GM18867 (cell line): Measurements from ENCODE around the gene CD38.
"Not testable (repeated sequence)": the region's sequence is repeated elsewhere in the genome, so short reads cannot be mapped to it uniquely, and the experiment has no call there.

Source experiments
- ATAC-seq: cut with Tn5 transposase; IDR thresholded peaks from one replicate; pipeline ENCODE4 v1.9.1; 2021; ENCODE audit warnings: mild to moderate bottlenecking, moderate library complexity; ENCODE audit not compliant: unreplicated experiment

The CD38 gene

GRCh38 chr4:15861198-15861597 lies 83.1 kb downstream of the CD38 start:
- not testable (repeated sequence) for ATAC-seq

DNA sequence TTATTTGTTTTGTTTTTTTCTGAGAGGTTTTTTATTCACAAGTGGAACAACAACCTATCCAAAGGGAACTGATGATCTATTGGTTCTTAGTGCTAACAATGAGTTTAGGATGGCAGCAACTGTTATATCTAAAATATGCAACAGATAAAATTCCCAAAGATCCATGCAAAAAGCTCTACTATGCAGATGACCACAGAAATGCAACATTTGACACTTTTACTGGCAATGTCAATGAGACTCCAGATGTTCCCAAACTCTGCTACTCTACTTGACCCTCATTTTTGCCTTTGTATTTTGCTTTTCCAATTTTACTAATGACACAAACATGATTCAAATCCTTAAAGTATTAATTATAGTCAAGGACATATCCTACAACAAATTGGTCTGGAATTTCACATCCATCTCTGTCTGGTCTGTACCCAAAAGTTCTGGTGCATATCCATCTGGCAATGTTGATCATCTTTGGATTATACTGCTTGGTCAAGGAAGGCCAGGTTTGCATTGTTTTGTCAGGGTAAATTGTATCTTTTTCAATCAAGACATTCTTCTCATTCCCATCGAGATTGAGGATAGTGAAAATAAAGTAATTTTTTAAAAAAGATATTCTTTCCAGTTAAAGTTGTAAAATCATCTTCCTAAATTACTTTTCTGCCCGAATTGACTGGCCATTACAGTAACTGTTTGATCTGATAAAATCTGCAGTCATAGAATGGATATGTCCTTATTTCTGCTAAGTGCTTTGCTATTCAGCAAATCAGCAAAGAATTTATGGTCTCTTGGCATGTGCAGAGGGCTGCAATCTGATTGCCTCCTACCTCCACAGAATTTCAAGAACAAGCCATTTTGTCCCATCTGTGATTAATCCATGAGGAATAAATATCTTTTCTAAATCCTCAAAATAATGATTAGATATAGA lies 86.8 kb downstream of the CD38 start:
- ATAC-seq: no peak

- no peak for ATAC-seq
These were observed 90.0 kb downstream of the CD38 start for GRCh38 chr4:15868111-15868510.

- ATAC-seq: no peak
These were observed 90.8 kb downstream of the CD38 start for GRCh38 chr4:15868826-15869413.

DNA sequence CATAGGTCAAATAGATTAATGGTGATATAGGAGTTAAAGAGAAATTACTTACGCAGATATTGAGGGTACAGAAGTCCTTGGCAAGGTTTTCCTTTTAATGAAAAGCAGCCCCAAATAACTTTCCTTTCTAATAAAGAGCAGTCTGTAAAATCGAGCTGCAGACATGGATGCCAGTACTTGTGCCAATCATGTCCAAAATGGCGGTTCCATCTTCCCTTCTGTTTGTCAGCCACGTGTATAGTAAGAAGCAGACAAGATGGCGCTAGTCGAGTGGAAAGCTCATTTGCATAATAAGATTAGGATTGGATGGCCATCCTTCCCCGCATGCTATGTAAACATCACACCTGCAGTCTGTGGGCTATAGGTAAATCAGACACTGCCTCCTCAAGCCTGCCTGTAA lies 92.0 kb downstream of the CD38 start:
- no peak for ATAC-seq

GRCh38 chr4:15870921-15871664 lies 93.0 kb downstream of the CD38 start:
- no peak for ATAC-seq

- no peak for ATAC-seq
These were observed 95.0 kb downstream of the CD38 start for GRCh38 chr4:15873117-15873516.

DNA sequence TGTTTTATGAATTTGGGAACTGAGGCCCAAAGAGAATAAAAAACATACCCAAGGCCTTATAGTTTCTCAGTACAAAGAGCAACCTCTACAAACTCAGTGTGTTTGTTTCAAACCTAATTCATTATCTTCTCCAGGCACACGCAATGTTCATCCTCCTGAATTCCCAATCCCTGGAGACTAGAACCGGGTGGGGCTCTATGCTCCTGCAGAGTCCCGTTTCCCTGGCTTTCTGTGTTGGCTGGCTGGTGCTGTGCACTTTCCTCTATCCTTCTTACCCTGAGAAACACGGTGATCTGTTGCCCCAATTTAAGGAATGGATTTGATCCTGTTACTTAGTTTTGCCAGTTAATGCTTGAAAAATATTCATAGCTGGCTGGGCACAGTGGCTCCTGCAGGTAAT lies 96.5 kb downstream of the CD38 start:
- ATAC-seq: no peak

GRCh38 chr4:15875663-15876460 lies 97.7 kb downstream of the CD38 start:
- no peak for ATAC-seq

- ATAC-seq: no peak
These were observed 99.9 kb downstream of the CD38 start for GRCh38 chr4:15878011-15878410.

DNA sequence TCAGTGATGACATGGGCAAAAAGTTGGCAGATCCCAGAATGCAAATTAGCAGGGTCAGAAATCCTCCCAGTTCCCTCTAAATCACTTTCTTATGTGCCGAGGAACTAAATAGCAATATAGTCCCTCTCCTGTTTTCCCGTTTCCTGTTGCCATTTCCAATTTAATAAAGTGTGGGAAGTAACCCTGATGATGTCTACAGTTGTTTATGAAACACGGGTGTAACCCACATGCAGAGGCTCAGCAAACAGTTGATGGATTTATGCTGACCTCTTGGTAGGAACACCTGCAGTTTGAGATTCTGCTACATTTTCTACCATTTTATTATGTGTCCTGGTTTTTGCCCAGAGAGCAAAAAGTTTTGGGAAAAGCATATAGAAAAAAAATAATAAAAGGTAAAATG lies 103.7 kb downstream of the CD38 start:
- ATAC-seq: no peak

- ATAC-seq: peak; percentile 98
These were observed 104.6 kb downstream of the CD38 start for GRCh38 chr4:15882675-15883086.

DNA sequence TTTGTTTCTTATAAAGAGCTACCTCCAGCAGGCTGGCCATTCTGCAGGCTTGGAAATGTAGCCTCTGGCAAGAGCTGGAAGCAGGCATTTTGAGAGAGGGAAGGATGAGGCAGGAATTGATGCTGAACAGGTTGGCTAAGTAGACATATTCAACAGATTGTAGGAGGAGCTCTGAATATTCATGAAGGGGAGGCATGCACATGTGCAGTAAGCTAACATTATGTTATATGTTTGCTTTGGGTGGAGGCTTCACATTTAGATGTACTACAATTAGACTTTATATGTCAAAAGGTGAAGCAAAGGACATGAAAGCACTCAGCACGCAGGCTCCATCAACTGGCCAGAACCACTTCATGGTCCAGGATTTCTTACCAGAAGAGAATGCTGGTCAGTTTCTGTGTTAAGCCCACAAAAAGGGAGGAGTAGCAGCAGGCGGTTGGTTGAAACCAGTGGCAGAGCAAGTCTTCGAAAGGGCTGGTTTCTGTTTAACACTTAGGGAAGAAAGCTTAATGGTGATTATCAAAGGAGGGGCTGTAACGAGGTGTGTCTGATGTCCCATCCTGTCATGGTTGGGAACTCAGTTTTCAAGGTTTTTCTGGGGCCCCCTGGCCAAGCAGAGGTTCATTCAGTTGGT lies 105.6 kb downstream of the CD38 start:
- ATAC-seq: no peak

DNA sequence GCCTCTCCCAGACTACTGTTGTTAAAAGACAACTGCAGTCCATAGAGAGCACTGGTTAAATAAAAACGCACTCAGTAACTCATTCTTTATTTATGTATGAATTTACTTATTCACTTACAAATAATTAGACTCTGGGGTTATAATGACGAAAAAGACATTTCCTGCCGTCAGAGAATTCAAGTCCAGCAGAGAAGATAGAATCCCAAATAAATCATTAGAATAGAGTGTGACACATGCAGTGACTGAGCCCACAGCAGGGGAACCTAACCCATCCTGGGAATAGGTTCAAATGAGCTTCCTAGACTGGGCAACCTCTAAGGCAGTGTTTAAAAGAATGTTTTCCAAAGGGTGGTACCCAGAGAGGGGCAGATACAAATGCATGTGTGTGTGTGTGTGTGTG lies 106.5 kb downstream of the CD38 start:
- no peak for ATAC-seq

DNA sequence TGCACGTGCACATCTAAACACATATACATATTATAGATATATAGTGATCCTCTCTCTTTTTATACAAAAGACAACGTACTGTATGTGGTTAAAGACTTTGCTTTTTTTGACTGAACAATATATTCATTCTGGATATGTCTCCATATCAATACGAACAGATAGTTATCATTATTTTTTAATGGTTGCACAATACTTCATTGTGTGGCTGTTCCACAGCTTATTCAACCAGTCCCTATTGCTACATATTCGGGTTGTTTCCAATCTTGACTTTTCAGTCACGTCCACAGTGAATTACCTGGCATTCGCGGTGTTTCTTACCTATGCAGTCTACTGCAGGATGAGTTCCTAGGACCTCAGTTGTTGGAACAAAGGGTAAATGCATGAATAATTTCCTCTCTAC lies 107.3 kb downstream of the CD38 start:
- ATAC-seq: no peak

- ATAC-seq: no peak
These were observed 110.4 kb downstream of the CD38 start for GRCh38 chr4:15888515-15888914.

GRCh38 chr4:15890246-15890829 lies 112.2 kb downstream of the CD38 start:
- no peak for ATAC-seq

DNA sequence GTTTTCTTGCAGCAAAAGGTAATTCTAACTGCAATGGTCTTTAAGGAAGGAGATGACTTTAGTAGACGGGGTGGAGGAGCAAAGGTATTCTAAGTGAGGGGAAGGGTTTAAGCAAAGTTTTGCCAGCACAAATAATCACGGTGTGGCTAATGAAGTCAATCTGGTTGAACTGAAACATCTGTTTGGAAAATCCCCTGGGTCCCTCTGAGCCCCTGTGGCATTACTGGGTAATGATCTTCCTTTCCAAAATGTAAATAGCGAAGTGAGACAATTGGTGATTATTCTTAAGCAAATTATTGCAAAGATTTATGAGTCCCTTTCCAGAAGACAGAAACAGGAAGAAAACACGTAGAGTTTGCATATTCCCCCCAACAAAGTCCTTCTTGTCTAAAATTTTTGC lies 113.2 kb downstream of the CD38 start:
- ATAC-seq: peak; percentile 62

DNA sequence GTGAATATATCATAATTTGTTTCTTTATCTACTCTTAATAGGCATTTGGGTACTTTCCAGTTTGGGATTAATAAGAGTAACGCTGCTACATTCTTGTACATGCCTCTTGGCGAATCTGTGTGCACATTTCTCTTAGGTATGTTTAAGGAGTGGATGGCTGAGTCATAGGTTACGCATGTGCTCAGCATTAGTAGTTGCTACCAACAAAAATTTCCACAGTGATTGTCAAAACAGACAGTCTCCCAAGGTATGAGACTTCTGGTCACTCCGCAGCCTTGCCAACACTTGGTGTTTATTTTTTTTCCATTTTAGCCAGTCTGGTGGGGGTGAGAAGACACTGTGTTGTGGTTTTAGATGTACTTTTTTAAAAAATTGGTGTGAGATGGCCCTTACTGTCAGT lies 115.8 kb downstream of the CD38 start:
- ATAC-seq: no peak

GRCh38 chr4:15894393-15894792 lies 116.3 kb downstream of the CD38 start:
- no peak for ATAC-seq
